Tibial nerve (tissue), 4 donors: ENCODE measurements around the gene GALNTL6. TPM values are rescaled to one million over a fixed set of nuclear protein-coding genes. Genes with fewer than 3 reads are reported as not detected.

Source experiments
- DNase-seq, 2 donors: peaks; one replicate each; pipeline ENCODE4 v3.0.0-alpha.2; 2019; ENCODE audit warnings: low spot score in 2 of 2
- H3K27ac ChIP-seq, 4 donors: fragments of 200-600 bp; sonication (generic) in 3 of 4; one replicate each; pipeline ENCODE4 v1.5.1; 2017 to 2019; ENCODE audit warnings: mild to moderate bottlenecking in 1 of 4
- H3K27me3 ChIP-seq, 2 donors: fragments of 200-600 bp; sonication (generic) in 1 of 2; one replicate each; pipeline versions ENCODE4 v1.5.1 to v1.6.0; 2017 to 2019
- H3K36me3 ChIP-seq, 3 donors: fragments of 200-600 bp; sonication (generic); one replicate each; pipeline ENCODE4 v1.5.1; 2018 to 2019
- H3K4me1 ChIP-seq, 4 donors: fragments of 200-600 bp; sonication (generic) in 3 of 4; one replicate each; pipeline ENCODE4 v1.5.1; 2017 to 2019
- H3K4me3 ChIP-seq, 4 donors: fragments of 200-600 bp; sonication (generic) in 3 of 4; one replicate each; pipeline ENCODE4 v1.5.1; 2017 to 2019; ENCODE audit warnings: mild to moderate bottlenecking in 1 of 4, moderate library complexity in 1 of 4
- H3K9me3 ChIP-seq, 4 donors: fragments of 200-600 bp; sonication (generic) in 3 of 4; one replicate each; pipeline ENCODE4 v1.5.1; 2017 to 2019
- EP300 ChIP-seq, 2 donors: sonication (generic); formaldehyde crosslinking; IDR thresholded peaks; one replicate each; pipeline ENCODE4 v1.6.1; 2017; ENCODE audit warnings: antibody characterized with exemption in 2 of 2, mild to moderate bottlenecking in 1 of 2
- POLR2A ChIP-seq, 2 donors: fragments of 450-650 bp; IDR thresholded peaks; one replicate each; pipeline ENCODE4 v1.6.1; 2017; ENCODE audit warnings: antibody characterized with exemption in 2 of 2, mild to moderate bottlenecking in 2 of 2, moderate library complexity in 2 of 2
- WGBS, 2 donors: methylation state at CpG; one replicate each; pipeline ENCODE4 v1.1.5; 2018; 5-methylcytosine and 5-hydroxymethylcytosine counted together
- total RNA-seq, 4 donors: library from RNA; depleted of rRNA; stranded (reverse); fragments of >200 nt; gene quantifications; one replicate each; pipeline ENCODE4 v1.1.0, GENCODE V29; 2016
- TF ChIP-seq, protein P1 (sequence below), 5 experiments: fragments of 200-600 bp in 3 of 5; fragments of 450-650 bp in 2 of 5; sonication (generic) in 3 of 5; IDR thresholded peaks; one replicate each; pipeline ENCODE4 v1.5.1; 2016 to 2019; ENCODE audit warnings: antibody characterized with exemption in 5 of 5, mild to moderate bottlenecking in 3 of 5, moderate library complexity in 2 of 5

GALNTL6 gene
- total RNA-seq, 4 donors from 2014 or later: not detected

DNA sequence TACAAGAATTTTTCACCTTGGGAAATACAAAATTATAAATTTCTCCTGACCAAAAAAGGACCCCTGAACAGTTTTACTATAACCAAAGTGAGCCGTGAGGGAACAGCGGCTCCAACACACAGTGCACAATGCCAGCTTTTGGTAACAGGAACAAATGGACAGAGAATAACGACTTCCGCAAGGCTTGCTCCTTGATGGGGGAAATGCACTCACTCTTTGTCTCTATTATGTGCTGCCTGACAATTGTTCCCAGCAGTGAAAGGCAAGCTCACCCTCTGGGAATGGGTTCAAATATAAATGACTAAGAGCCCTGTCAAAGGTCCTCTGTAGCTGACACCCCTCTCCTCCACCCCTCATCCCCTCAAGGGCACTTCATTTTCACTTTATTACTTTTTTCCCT lies 1029.6 kb downstream of the GALNTL6 start:
- no peak for TF ChIP-seq EP300 (IDR thresholded peaks at IDR 0.05)
- TF ChIP-seq, protein P1, sequence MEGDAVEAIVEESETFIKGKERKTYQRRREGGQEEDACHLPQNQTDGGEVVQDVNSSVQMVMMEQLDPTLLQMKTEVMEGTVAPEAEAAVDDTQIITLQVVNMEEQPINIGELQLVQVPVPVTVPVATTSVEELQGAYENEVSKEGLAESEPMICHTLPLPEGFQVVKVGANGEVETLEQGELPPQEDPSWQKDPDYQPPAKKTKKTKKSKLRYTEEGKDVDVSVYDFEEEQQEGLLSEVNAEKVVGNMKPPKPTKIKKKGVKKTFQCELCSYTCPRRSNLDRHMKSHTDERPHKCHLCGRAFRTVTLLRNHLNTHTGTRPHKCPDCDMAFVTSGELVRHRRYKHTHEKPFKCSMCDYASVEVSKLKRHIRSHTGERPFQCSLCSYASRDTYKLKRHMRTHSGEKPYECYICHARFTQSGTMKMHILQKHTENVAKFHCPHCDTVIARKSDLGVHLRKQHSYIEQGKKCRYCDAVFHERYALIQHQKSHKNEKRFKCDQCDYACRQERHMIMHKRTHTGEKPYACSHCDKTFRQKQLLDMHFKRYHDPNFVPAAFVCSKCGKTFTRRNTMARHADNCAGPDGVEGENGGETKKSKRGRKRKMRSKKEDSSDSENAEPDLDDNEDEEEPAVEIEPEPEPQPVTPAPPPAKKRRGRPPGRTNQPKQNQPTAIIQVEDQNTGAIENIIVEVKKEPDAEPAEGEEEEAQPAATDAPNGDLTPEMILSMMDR (IDR thresholded peaks at IDR 0.05): no peak
- no peak for TF ChIP-seq POLR2A (IDR thresholded peaks at IDR 0.05)
- no peak overlapping the region for H3K4me3 ChIP-seq
- no peak overlapping the region for H3K27ac ChIP-seq
- no peaks in the 10 kb centered on the region for H3K9me3 ChIP-seq
- H3K36me3 ChIP-seq: no peaks in the 10 kb centered on the region
- WGBS, 2 donors: 62 to 64% methylated on average over 4 of the region's 4 CpGs
- no peaks in the 10 kb centered on the region for H3K4me1 ChIP-seq
- no peaks in the 10 kb centered on the region for H3K27me3 ChIP-seq
- DNase-seq: no peak

DNA sequence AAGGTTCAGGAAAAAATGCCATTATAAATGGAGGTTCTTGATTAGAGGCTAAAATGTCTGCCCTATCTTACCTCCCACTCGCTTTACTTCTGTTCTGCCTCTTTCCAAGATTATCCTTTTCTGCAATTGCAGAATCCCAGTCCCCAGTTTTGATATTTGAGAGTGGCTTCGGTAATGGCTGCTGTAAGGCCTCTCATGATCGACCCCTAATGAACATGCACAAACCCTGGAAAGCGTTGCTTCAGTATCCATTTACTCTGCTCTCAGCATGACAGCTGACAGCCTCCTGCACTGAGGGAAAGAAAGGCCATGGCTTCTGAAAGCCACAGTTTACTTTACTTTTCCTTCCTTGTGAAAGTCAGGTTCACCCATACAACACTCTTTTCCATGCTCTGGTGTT lies 1030.0 kb downstream of the GALNTL6 start:
- Histone ChIP-seq H3K4me1 (no peaks in the 10 kb centered on the region), H3K27ac (no peak overlapping the region), H3K9me3 (no peaks in the 10 kb centered on the region), H3K36me3 (no peaks in the 10 kb centered on the region), H3K4me3 (no peak overlapping the region), H3K27me3 (no peaks in the 10 kb centered on the region)
- TF ChIP-seq, protein P1 (IDR thresholded peaks at IDR 0.05): no peak
- TF ChIP-seq POLR2A (IDR thresholded peaks at IDR 0.05): no peak
- no peak for TF ChIP-seq EP300 (IDR thresholded peaks at IDR 0.05)
- 51 to 52% methylated on average over 4 of the region's 4 CpGs for WGBS, 2 donors
- DNase-seq: no peak

DNA sequence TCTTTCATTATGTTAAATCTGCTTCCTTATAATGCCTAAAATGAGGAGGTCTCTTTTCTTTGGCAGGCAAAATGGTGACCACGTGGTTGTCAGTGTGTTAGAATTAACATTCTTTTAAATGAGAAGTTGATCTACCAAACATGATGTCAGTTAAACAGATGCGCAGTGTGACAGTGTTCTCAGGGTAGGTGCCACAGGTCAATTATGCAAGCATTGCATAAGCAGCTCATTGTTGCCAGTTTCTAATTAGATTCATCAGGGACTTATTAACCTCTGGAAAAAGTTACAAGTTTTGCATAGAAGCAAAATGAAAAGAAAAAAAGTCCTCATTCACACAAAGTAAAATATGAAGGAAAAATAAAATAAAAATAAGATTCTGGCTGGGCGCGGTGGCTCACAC lies 1031.4 kb downstream of the GALNTL6 start:
- TF ChIP-seq POLR2A (IDR thresholded peaks at IDR 0.05): no peak
- TF ChIP-seq, protein P1 (IDR thresholded peaks at IDR 0.05): no peak
- TF ChIP-seq EP300 (IDR thresholded peaks at IDR 0.05): no peak
- no peaks in the 10 kb centered on the region for H3K4me1 ChIP-seq

DNA sequence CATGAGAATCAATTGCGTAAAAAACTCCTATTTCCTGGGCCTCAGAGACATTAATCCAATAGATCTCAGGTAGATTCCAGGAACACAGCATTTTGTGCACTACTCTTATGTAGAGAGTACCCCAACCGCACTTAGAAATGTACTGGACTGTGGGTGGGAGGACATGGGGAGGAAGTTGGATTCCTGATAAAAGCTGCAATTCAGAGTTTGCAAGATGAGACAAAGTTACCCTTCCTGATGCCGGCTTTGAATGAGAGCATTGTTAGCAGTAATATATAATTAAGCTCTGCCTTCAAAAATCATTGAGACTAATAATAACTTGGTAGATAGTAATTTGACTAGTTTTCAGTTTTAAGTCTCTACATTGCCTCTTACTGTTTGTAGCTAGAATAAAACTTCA lies 1032.1 kb downstream of the GALNTL6 start:
- 59 to 64% methylated on average over 3 of the region's 3 CpGs for WGBS, 2 donors
- Histone ChIP-seq H3K27ac (no peak overlapping the region), H3K36me3 (no peaks in the 10 kb centered on the region), H3K27me3 (no peaks in the 10 kb centered on the region), H3K4me1 (no peaks in the 10 kb centered on the region), H3K4me3 (no peak overlapping the region), H3K9me3 (no peaks in the 10 kb centered on the region)
- no peak for TF ChIP-seq EP300 (IDR thresholded peaks at IDR 0.05)
- TF ChIP-seq, protein P1 (IDR thresholded peaks at IDR 0.05): no peak
- no peak for TF ChIP-seq POLR2A (IDR thresholded peaks at IDR 0.05)
- DNase-seq: no peak

More for the DNA sequence above, 1031.4 kb downstream of the GALNTL6 start:
- WGBS, 2 donors: 50 to 63% methylated on average over 4 of the region's 4 CpGs
- no peaks in the 10 kb centered on the region for H3K9me3 ChIP-seq
- no peaks in the 10 kb centered on the region for H3K36me3 ChIP-seq
- H3K27me3 ChIP-seq: no peaks in the 10 kb centered on the region
- no peak for DNase-seq
- H3K4me3 ChIP-seq: no peak overlapping the region
- H3K27ac ChIP-seq: no peak overlapping the region

DNA sequence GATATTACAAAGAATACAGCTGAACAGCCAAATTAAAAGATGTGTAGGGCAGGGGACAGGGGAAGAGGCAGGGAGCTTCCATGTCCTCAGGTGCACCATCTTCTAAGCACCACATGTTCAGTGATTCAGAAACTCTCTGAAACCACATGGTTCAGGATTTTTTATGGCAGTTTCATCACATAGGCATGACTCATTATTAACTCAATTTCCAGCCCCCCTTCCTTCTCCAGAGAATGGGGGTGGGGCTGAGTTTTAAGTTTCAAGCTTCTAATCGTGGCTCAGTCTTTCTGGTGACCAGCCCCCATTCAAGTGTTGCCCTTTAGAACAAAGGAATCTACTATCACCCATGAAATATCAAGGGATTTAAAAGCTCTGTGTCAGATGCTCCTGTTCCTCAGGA lies 1037.6 kb downstream of the GALNTL6 start:
- no peaks in the 10 kb centered on the region for H3K36me3 ChIP-seq
- no peaks in the 10 kb centered on the region for H3K4me1 ChIP-seq
- no peak overlapping the region for H3K4me3 ChIP-seq
- DNase-seq: no peak
- no peaks in the 10 kb centered on the region for H3K9me3 ChIP-seq
- H3K27ac ChIP-seq: no peak overlapping the region
- WGBS, 2 donors: 6 to 39% methylated on average over 1 of the region's 1 CpG
- no peaks in the 10 kb centered on the region for H3K27me3 ChIP-seq
- TF ChIP-seq, protein P1 (IDR thresholded peaks at IDR 0.05): no peak
- TF ChIP-seq EP300 (IDR thresholded peaks at IDR 0.05): no peak
- no peak for TF ChIP-seq POLR2A (IDR thresholded peaks at IDR 0.05)
